HG03575 (cell line): ENCODE results near the gene C2orf49.

Experiments
- ATAC-seq: cut with Tn5 transposase; IDR thresholded peaks from one replicate; pipeline ENCODE4 v1.9.1; 2021; ENCODE audit not compliant: unreplicated experiment, insufficient number of reproducible peaks, low FRiP score; ENCODE audit errors: extremely low read depth

The C2orf49 gene

GRCh38 chr2:105344704-105345345, 7.5 kb downstream of the C2orf49 start:
- no peak for ATAC-seq

GRCh38 chr2:105357122-105357521, 19.8 kb downstream of the C2orf49 start:
- no peak for ATAC-seq

GRCh38 chr2:105358593-105358992, 21.3 kb downstream of the C2orf49 start:
- no peak for ATAC-seq

- ATAC-seq, result no peak
These were observed 24.0 kb downstream of the C2orf49 start for GRCh38 chr2:105361102-105361889.

GRCh38 chr2:105362862-105363591, 25.7 kb downstream of the C2orf49 start:
- no peak for ATAC-seq

- no peak for ATAC-seq
These were observed 27.2 kb downstream of the C2orf49 start for GRCh38 chr2:105364436-105365139.

GRCh38 chr2:105365206-105365605, 27.9 kb downstream of the C2orf49 start:
- no peak for ATAC-seq

GRCh38 chr2:105368759-105369408, 31.5 kb downstream of the C2orf49 start:
- ATAC-seq, result no peak

GRCh38 chr2:105369777-105370690, 32.7 kb downstream of the C2orf49 start:
- ATAC-seq, result peak; percentile 80

- ATAC-seq, result no peak
These were observed 33.8 kb downstream of the C2orf49 start for GRCh38 chr2:105371156-105371555.

GRCh38 chr2:105371810-105372209, 34.5 kb downstream of the C2orf49 start:
- ATAC-seq, result no peak

- ATAC-seq, result no peak
These were observed 36.0 kb downstream of the C2orf49 start for GRCh38 chr2:105373344-105373781.

- ATAC-seq, result peak; percentile 64
These were observed 36.6 kb downstream of the C2orf49 start for GRCh38 chr2:105373895-105374401.

GRCh38 chr2:105375001-105375561, 37.7 kb downstream of the C2orf49 start:
- ATAC-seq, result no peak

GRCh38 chr2:105376010-105376409, 38.7 kb downstream of the C2orf49 start:
- no peak for ATAC-seq

GRCh38 chr2:105376789-105377240, 39.5 kb downstream of the C2orf49 start:
- no peak for ATAC-seq

GRCh38 chr2:105377871-105378270, 40.5 kb downstream of the C2orf49 start:
- ATAC-seq, result no peak
